Liver (tissue), 2 donors: Measurements from ENCODE around the gene PCBP1.

ENCODE experiments used
- FOXA1 ChIP-seq: IDR thresholded peaks from 2 replicates; pipeline ENCODE4 v1.6.1; 2016; ENCODE audit warnings: antibody characterized with exemption
- TF ChIP-seq, protein P1 (sequence below): fragments of 150-350 bp; IDR thresholded peaks from 2 replicates; pipeline ENCODE4 v1.5.1; 2017; ENCODE audit warnings: improper control_type of control experiment, low read depth, low read length; ENCODE audit not compliant: missing input control
- donor health status: healthy.

DNA sequence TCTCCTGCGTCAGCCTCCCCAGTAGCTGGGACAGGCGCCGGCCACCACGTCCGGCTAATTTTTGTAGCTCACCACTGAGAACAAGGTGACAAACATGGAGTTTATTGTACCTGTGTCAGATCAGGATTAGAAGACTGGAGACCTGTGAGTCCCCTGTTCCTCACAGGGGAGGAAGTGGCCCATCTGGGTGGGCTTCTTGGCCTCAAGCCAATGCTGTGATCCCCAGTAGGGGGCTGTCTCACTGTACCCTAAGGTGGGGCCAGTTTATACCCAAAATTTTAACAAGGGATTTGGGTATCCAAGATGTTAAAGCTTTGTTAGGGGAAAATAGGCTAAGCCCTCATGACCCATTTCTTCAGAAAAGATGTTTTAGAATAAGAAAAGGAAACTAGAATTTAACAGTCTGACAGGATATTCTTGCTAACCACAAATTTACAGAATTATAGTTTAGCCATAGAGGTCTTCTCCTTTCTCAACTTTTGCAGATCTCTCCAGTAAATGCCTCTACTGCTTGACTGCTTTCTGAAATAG is 16.3 kb downstream of the PCBP1 start:
- TF ChIP-seq, protein P1, sequence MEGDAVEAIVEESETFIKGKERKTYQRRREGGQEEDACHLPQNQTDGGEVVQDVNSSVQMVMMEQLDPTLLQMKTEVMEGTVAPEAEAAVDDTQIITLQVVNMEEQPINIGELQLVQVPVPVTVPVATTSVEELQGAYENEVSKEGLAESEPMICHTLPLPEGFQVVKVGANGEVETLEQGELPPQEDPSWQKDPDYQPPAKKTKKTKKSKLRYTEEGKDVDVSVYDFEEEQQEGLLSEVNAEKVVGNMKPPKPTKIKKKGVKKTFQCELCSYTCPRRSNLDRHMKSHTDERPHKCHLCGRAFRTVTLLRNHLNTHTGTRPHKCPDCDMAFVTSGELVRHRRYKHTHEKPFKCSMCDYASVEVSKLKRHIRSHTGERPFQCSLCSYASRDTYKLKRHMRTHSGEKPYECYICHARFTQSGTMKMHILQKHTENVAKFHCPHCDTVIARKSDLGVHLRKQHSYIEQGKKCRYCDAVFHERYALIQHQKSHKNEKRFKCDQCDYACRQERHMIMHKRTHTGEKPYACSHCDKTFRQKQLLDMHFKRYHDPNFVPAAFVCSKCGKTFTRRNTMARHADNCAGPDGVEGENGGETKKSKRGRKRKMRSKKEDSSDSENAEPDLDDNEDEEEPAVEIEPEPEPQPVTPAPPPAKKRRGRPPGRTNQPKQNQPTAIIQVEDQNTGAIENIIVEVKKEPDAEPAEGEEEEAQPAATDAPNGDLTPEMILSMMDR, result no peak
- no peak for TF ChIP-seq FOXA1
